IPS-18c (cell line): ENCODE data around the gene C10orf95.
"Not testable (repeated sequence)": the region's sequence is repeated elsewhere in the genome, so short reads cannot be mapped to it uniquely, and the experiment has no call there.

Experiments
- H3K4me3 ChIP-seq: 2 replicates; pipeline ENCODE4 v1.7.0; 2013; ENCODE audit warnings: low read depth, mild to moderate bottlenecking, low read length, moderate library complexity; ENCODE audit not compliant: insufficient read depth
- H3K9me3 ChIP-seq: one replicate; pipeline ENCODE4 v1.6.1; 2013; ENCODE audit warnings: mild to moderate bottlenecking, low read length, moderate library complexity; ENCODE audit not compliant: control insufficient read depth, insufficient read depth

The C10orf95 gene

GRCh38 chr10:102470579-102471546, 19.5 kb upstream of the C10orf95 start:
- H3K9me3 ChIP-seq: no peaks in the 10 kb centered on the region
- no peak overlapping the region for H3K4me3 ChIP-seq

GRCh38 chr10:102468683-102469082, 17.3 kb upstream of the C10orf95 start:
- Histone ChIP-seq H3K4me3 (no peak overlapping the region), H3K9me3 (no peaks in the 10 kb centered on the region)

- Histone ChIP-seq H3K4me3 (no peak overlapping the region), H3K9me3 (no peaks in the 10 kb centered on the region)
Measured at GRCh38 chr10:102467971-102468438, 16.7 kb upstream of the C10orf95 start.

- Histone ChIP-seq H3K9me3 (no peaks in the 10 kb centered on the region), H3K4me3 (no peak overlapping the region)
Measured at GRCh38 chr10:102467318-102467717, 16.0 kb upstream of the C10orf95 start.

- no peaks in the 10 kb centered on the region for H3K9me3 ChIP-seq
Measured at GRCh38 chr10:102465466-102465865, 14.1 kb upstream of the C10orf95 start.

GRCh38 chr10:102463983-102464382, 12.6 kb upstream of the C10orf95 start:
- Histone ChIP-seq H3K9me3 (no peaks in the 10 kb centered on the region), H3K4me3 (no peak overlapping the region)

More at GRCh38 chr10:102465466-102465865, 14.1 kb upstream of the C10orf95 start:
- H3K4me3 ChIP-seq: no peak overlapping the region

GRCh38 chr10:102462512-102463054, 11.2 kb upstream of the C10orf95 start:
- H3K4me3 ChIP-seq: 0 out of 2 replicates have a peak overlapping the region, but pooled peaks have one; percentile 64
- H3K9me3 ChIP-seq: no peaks in the 10 kb centered on the region

GRCh38 chr10:102461187-102462054, 10.1 kb upstream of the C10orf95 start:
- Histone ChIP-seq H3K9me3 (no peaks in the 10 kb centered on the region), H3K4me3 (peak overlapping the region; percentile 64)

GRCh38 chr10:102460836-102461186, 9.5 kb upstream of the C10orf95 start:
- Histone ChIP-seq H3K9me3 (no peaks in the 10 kb centered on the region), H3K4me3 (peak overlapping the region; percentile 25; the same call in 1 of the 2 replicates)

- H3K9me3 ChIP-seq: no peaks in the 10 kb centered on the region
- no peak overlapping the region for H3K4me3 ChIP-seq
Measured at GRCh38 chr10:102458656-102459055, 7.3 kb upstream of the C10orf95 start.

- no peak overlapping the region for H3K4me3 ChIP-seq
- H3K9me3 ChIP-seq: no peaks in the 10 kb centered on the region
Measured at GRCh38 chr10:102457591-102458150, 6.3 kb upstream of the C10orf95 start.

GRCh38 chr10:102455893-102456471, 4.6 kb upstream of the C10orf95 start:
- no peak overlapping the region for H3K4me3 ChIP-seq

GRCh38 chr10:102454662-102455487, 3.5 kb upstream of the C10orf95 start:
- not testable (repeated sequence) for H3K4me3 ChIP-seq, H3K9me3 ChIP-seq

More at GRCh38 chr10:102455893-102456471, 4.6 kb upstream of the C10orf95 start:
- no peaks in the 10 kb centered on the region for H3K9me3 ChIP-seq

- Histone ChIP-seq H3K4me3 (peak overlapping the region; percentile 31), H3K9me3 (no peaks in the 10 kb centered on the region)
Measured at GRCh38 chr10:102453502-102453901, 2.2 kb upstream of the C10orf95 start.

- Histone ChIP-seq H3K9me3 (no peaks in the 10 kb centered on the region), H3K4me3 (no peak overlapping the region)
Measured at GRCh38 chr10:102452672-102453340, 1.5 kb upstream of the C10orf95 start.
